Stimulated activated CD4-positive, alpha-beta T cell treated with anti-CD3 and anti-CD28 coated beads, TNF-alpha, amount 100 ng/mL, for 4 hours (primary cell): Measurements from ENCODE around the gene RBM41.
"Not testable (repeated sequence)": the region's sequence is repeated elsewhere in the genome, so short reads cannot be mapped to it uniquely, and the experiment has no call there.

Experiments used
- DNase-seq, 3 experiments: peaks; one replicate each; pipeline ENCODE4 v3.0.0-alpha.2; 2020; ENCODE audit warnings: low read depth in 3 of 3

The RBM41 gene

GRCh38 chrX:107118322-107119147 lies at the start of gene RBM41:
TSS of gene RBM41 (minus strand) at chrX:107118822. CDS start at chrX:107118773, 49 bp downstream.
- peak; percentile 23 to 50 (median 38) for DNase-seq

- DNase-seq, result no peak
Observed at GRCh38 chrX:107168257-107168656, 49.6 kb upstream of the RBM41 start.

GRCh38 chrX:107167163-107167921 lies 48.7 kb upstream of the RBM41 start:
- no peak for DNase-seq

- DNase-seq, result not testable (repeated sequence)
Observed at GRCh38 chrX:107157618-107158017, 39.0 kb upstream of the RBM41 start.

- DNase-seq, result not testable (repeated sequence)
Observed at GRCh38 chrX:107155621-107156430, 37.2 kb upstream of the RBM41 start.

- peak in 1 of 3 experiments; percentile 0 for DNase-seq
Observed at GRCh38 chrX:107154787-107155620, 36.4 kb upstream of the RBM41 start.

GRCh38 chrX:107153005-107153404 lies 34.4 kb upstream of the RBM41 start:
- DNase-seq, result no peak

GRCh38 chrX:107146670-107147069 lies 28.0 kb upstream of the RBM41 start:
- no peak for DNase-seq

GRCh38 chrX:107135965-107136307 lies 17.3 kb upstream of the RBM41 start:
- DNase-seq, result no peak

GRCh38 chrX:107135049-107135964 lies 16.7 kb upstream of the RBM41 start:
- no peak for DNase-seq

GRCh38 chrX:107123750-107124149 lies 5.1 kb upstream of the RBM41 start:
- no peak for DNase-seq

GRCh38 chrX:107119283-107119682 lies 661 bp upstream of the RBM41 start:
- DNase-seq, result no peak

GRCh38 chrX:107117993-107118321 lies 665 bp downstream of the RBM41 start:
- DNase-seq, result no peak

- DNase-seq, result no peak
Observed at GRCh38 chrX:107107459-107107858, 11.2 kb downstream of the RBM41 start.

- DNase-seq, result no peak
Observed at GRCh38 chrX:107102980-107103379, 15.6 kb downstream of the RBM41 start.

- no peak for DNase-seq
Observed at GRCh38 chrX:107076158-107076557, 42.5 kb downstream of the RBM41 start.

GRCh38 chrX:107057731-107058130 lies 60.9 kb downstream of the RBM41 start:
- DNase-seq, result not testable (repeated sequence)

GRCh38 chrX:107054978-107055377 lies 63.6 kb downstream of the RBM41 start:
- DNase-seq, result no peak

GRCh38 chrX:107050195-107050709 lies 68.4 kb downstream of the RBM41 start:
- DNase-seq, result no peak

GRCh38 chrX:107047622-107048021 lies 71.0 kb downstream of the RBM41 start:
- DNase-seq, result no peak
